ENCODE data around the gene BID.

DNA sequence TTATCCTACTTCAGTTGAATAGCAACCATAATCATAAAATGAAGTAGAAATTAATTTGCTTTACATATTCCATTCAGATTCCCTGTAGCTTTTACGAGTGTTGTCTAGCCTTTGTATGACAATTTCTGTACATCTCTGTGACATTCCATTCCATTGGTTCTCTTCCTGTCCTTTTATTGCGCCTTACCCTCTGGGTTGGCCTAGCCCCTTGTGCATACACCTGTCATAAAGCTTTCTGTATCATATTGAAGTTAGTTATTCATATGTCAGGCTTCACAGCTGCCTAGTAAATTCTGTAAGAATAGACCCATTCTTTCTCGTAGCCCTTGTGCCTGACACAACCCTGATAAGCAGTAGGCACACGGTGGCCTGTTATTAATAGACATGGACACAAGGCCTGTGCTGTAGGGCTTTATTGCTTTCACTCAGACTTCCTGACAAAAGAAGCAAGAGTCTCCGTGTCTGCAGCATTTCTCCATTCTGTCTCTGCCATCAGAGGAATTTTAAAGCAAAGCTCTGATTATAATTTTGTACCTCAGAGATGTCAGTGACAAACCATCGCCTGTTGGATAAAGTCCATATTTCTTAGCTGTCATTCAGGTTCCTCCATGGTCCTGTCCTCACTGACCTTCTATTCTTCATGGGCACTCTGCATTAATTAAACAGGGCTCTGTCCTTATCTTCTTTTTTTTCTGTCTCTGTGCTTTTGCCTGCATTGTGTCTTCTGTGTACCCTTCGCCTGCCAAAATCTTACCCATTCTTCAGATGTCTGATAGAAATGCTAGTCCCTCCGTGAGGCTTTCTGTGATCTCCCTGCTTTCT is 49.4 kb downstream of the BID start:
- TF ChIP-seq, protein P1, sequence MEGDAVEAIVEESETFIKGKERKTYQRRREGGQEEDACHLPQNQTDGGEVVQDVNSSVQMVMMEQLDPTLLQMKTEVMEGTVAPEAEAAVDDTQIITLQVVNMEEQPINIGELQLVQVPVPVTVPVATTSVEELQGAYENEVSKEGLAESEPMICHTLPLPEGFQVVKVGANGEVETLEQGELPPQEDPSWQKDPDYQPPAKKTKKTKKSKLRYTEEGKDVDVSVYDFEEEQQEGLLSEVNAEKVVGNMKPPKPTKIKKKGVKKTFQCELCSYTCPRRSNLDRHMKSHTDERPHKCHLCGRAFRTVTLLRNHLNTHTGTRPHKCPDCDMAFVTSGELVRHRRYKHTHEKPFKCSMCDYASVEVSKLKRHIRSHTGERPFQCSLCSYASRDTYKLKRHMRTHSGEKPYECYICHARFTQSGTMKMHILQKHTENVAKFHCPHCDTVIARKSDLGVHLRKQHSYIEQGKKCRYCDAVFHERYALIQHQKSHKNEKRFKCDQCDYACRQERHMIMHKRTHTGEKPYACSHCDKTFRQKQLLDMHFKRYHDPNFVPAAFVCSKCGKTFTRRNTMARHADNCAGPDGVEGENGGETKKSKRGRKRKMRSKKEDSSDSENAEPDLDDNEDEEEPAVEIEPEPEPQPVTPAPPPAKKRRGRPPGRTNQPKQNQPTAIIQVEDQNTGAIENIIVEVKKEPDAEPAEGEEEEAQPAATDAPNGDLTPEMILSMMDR (IDR thresholded peaks at IDR 0.05; ENCODE audit: borderline replicate concordance, extremely low read depth, low read length, poor library complexity, severe bottlenecking) = no peak
- TF ChIP-seq EZH2 (IDR thresholded peaks at IDR 0.05; ENCODE audit: borderline replicate concordance, low read depth, low read length, severe bottlenecking) = no peak
